ENCODE results near the gene KCNMA1.

Gene KCNMA1

GRCh38 chr10:77187376-77187999 is 450.1 kb downstream of the KCNMA1 start:
- H4K8ac ChIP-seq (ENCODE audit: low read depth, low read length), result no peak overlapping the region

GRCh38 chr10:77186936-77187335 is 450.7 kb downstream of the KCNMA1 start:
- Histone ChIP-seq H3K27ac (replicated peaks; ENCODE audit: low read length) (no peak overlapping the region), H3K4me2 (ENCODE audit: insufficient read depth, low read length, poor library complexity, severe bottlenecking) (no peak overlapping the region)

More at GRCh38 chr10:77187376-77187999, 450.1 kb downstream of the KCNMA1 start:
- H3K14ac ChIP-seq (ENCODE audit: low read length), result no peak overlapping the region
- H4K91ac ChIP-seq (ENCODE audit: low read depth, low read length, poor library complexity), result no peak overlapping the region
- H3K27ac ChIP-seq (replicated peaks; ENCODE audit: low read length), result no peak overlapping the region
- H2BK12ac ChIP-seq (ENCODE audit: low read length), result no peak overlapping the region
- H3K4me2 ChIP-seq (ENCODE audit: insufficient read depth, low read length, poor library complexity, severe bottlenecking), result no peak overlapping the region
- no peak for DNase-seq (ENCODE audit: low spot score)
- H2BK120ac ChIP-seq (ENCODE audit: low read depth, low read length), result no peak overlapping the region
- H3K4me1 ChIP-seq (ENCODE audit: control insufficient read depth in 2 of 2, insufficient read depth in 1 of 2, low read depth in 1 of 2, low read length in 2 of 2), result no peaks in the 10 kb centered on the region
- no CpG with 5 or more reads among the region's 9 CpGs for WGBS, 2 donors (ENCODE audit: extremely low coverage in 2 of 2, insufficient read length in 2 of 2, insufficient replicate concordance in 1 of 2)
- no peak overlapping the region for H3K18ac ChIP-seq (ENCODE audit: low read length)
- H3K9me3 ChIP-seq (replicated peaks in 1 of 2; ENCODE audit: control insufficient read depth in 2 of 2, insufficient read depth in 1 of 2, low read depth in 1 of 2, low read length in 2 of 2), result no peaks in the 10 kb centered on the region
- H3K79me1 ChIP-seq (ENCODE audit: low read depth, low read length), result no peaks in the 10 kb centered on the region
- no peaks in the 10 kb centered on the region for H3K27me3 ChIP-seq (ENCODE audit: control insufficient read depth in 3 of 3, insufficient read depth in 3 of 3, low read depth in 1 of 3, low read length in 3 of 3)
- no peak overlapping the region for H3K23ac ChIP-seq (ENCODE audit: low read depth, low read length, poor library complexity)
- no peak overlapping the region for H2AK5ac ChIP-seq (ENCODE audit: low read depth, low read length)
- H2AFZ ChIP-seq (ENCODE audit: low read length), result no peak overlapping the region
- no peak overlapping the region for H2BK15ac ChIP-seq (ENCODE audit: low read length)
- H3K4me3 ChIP-seq (ENCODE audit: low read length in 2 of 2), result no peak overlapping the region
- no peaks in the 10 kb centered on the region for H3K36me3 ChIP-seq (replicated peaks in 1 of 2; ENCODE audit: control insufficient read depth in 2 of 2, insufficient read depth in 2 of 2, low read length in 2 of 2)
- no peak overlapping the region for H2BK5ac ChIP-seq (ENCODE audit: low read length)
- no peak overlapping the region for H3K4ac ChIP-seq (ENCODE audit: low read length)
- H3K9ac ChIP-seq (ENCODE audit: low read depth, low read length, poor library complexity), result no peak overlapping the region

GRCh38 chr10:77185696-77186095 is 451.9 kb downstream of the KCNMA1 start:
- Histone ChIP-seq H3K23ac (ENCODE audit: low read depth, low read length, poor library complexity) (no peak overlapping the region), H3K79me1 (ENCODE audit: low read depth, low read length) (no peaks in the 10 kb centered on the region), H3K36me3 (replicated peaks in 1 of 2; ENCODE audit: control insufficient read depth in 2 of 2, insufficient read depth in 2 of 2, low read length in 2 of 2) (no peaks in the 10 kb centered on the region), H3K27ac (replicated peaks; ENCODE audit: low read length) (no peak overlapping the region), H2BK12ac (ENCODE audit: low read length) (no peak overlapping the region), H2BK15ac (ENCODE audit: low read length) (no peak overlapping the region), H3K9ac (ENCODE audit: low read depth, low read length, poor library complexity) (no peak overlapping the region), H3K4ac (ENCODE audit: low read length) (no peak overlapping the region), H2BK120ac (ENCODE audit: low read depth, low read length) (no peak overlapping the region), H3K18ac (ENCODE audit: low read length) (no peak overlapping the region), H3K4me1 (ENCODE audit: control insufficient read depth in 2 of 2, insufficient read depth in 1 of 2, low read depth in 1 of 2, low read length in 2 of 2) (no peaks in the 10 kb centered on the region), H3K4me3 (ENCODE audit: low read length in 2 of 2) (no peak overlapping the region), H3K27me3 (ENCODE audit: control insufficient read depth in 3 of 3, insufficient read depth in 3 of 3, low read depth in 1 of 3, low read length in 3 of 3) (no peaks in the 10 kb centered on the region), H3K9me3 (replicated peaks in 1 of 2; ENCODE audit: control insufficient read depth in 2 of 2, insufficient read depth in 1 of 2, low read depth in 1 of 2, low read length in 2 of 2) (no peaks in the 10 kb centered on the region), H3K4me2 (ENCODE audit: insufficient read depth, low read length, poor library complexity, severe bottlenecking) (no peak overlapping the region), H4K91ac (ENCODE audit: low read depth, low read length, poor library complexity) (no peak overlapping the region), H2AK5ac (ENCODE audit: low read depth, low read length) (no peak overlapping the region), H4K8ac (ENCODE audit: low read depth, low read length) (no peak overlapping the region), H2BK5ac (ENCODE audit: low read length) (no peak overlapping the region), H3K14ac (ENCODE audit: low read length) (no peak overlapping the region), H2AFZ (ENCODE audit: low read length) (no peak overlapping the region)
- DNase-seq (ENCODE audit: low spot score), result no peak
- no CpG with 5 or more reads among the region's 2 CpGs for WGBS, 2 donors (ENCODE audit: extremely low coverage in 2 of 2, insufficient read length in 2 of 2, insufficient replicate concordance in 1 of 2)

More at GRCh38 chr10:77186936-77187335, 450.7 kb downstream of the KCNMA1 start:
- Histone ChIP-seq H3K18ac (ENCODE audit: low read length) (no peak overlapping the region), H3K23ac (ENCODE audit: low read depth, low read length, poor library complexity) (no peak overlapping the region), H3K4ac (ENCODE audit: low read length) (no peak overlapping the region), H2AFZ (ENCODE audit: low read length) (no peak overlapping the region), H3K9ac (ENCODE audit: low read depth, low read length, poor library complexity) (no peak overlapping the region), H2AK5ac (ENCODE audit: low read depth, low read length) (no peak overlapping the region), H2BK5ac (ENCODE audit: low read length) (no peak overlapping the region), H3K14ac (ENCODE audit: low read length) (no peak overlapping the region), H2BK12ac (ENCODE audit: low read length) (no peak overlapping the region), H3K79me1 (ENCODE audit: low read depth, low read length) (no peaks in the 10 kb centered on the region), H4K8ac (ENCODE audit: low read depth, low read length) (no peak overlapping the region), H2BK15ac (ENCODE audit: low read length) (no peak overlapping the region), H3K27me3 (ENCODE audit: control insufficient read depth in 3 of 3, insufficient read depth in 3 of 3, low read depth in 1 of 3, low read length in 3 of 3) (no peaks in the 10 kb centered on the region), H2BK120ac (ENCODE audit: low read depth, low read length) (no peak overlapping the region), H3K4me3 (ENCODE audit: low read length in 2 of 2) (no peak overlapping the region), H4K91ac (ENCODE audit: low read depth, low read length, poor library complexity) (no peak overlapping the region), H3K4me1 (ENCODE audit: control insufficient read depth in 2 of 2, insufficient read depth in 1 of 2, low read depth in 1 of 2, low read length in 2 of 2) (no peaks in the 10 kb centered on the region), H3K36me3 (replicated peaks in 1 of 2; ENCODE audit: control insufficient read depth in 2 of 2, insufficient read depth in 2 of 2, low read length in 2 of 2) (no peaks in the 10 kb centered on the region), H3K9me3 (replicated peaks in 1 of 2; ENCODE audit: control insufficient read depth in 2 of 2, insufficient read depth in 1 of 2, low read depth in 1 of 2, low read length in 2 of 2) (no peaks in the 10 kb centered on the region)
- DNase-seq (ENCODE audit: low spot score), result no peak
- WGBS, 2 donors (ENCODE audit: extremely low coverage in 2 of 2, insufficient read length in 2 of 2, insufficient replicate concordance in 1 of 2), result no CpG with 5 or more reads among the region's 3 CpGs

GRCh38 chr10:77182803-77183202 is 454.8 kb downstream of the KCNMA1 start:
- WGBS, 2 donors (ENCODE audit: extremely low coverage in 2 of 2, insufficient read length in 2 of 2, insufficient replicate concordance in 1 of 2), result no CpG with 5 or more reads among the region's 1 CpG
- no peak overlapping the region for H2BK12ac ChIP-seq (ENCODE audit: low read length)
- no peak overlapping the region for H3K18ac ChIP-seq (ENCODE audit: low read length)
- no peak overlapping the region for H3K23ac ChIP-seq (ENCODE audit: low read depth, low read length, poor library complexity)
- H2BK120ac ChIP-seq (ENCODE audit: low read depth, low read length), result no peak overlapping the region
- no peaks in the 10 kb centered on the region for H3K79me1 ChIP-seq (ENCODE audit: low read depth, low read length)
- H2BK5ac ChIP-seq (ENCODE audit: low read length), result no peak overlapping the region
- no peak overlapping the region for H3K9ac ChIP-seq (ENCODE audit: low read depth, low read length, poor library complexity)
- H3K4me2 ChIP-seq (ENCODE audit: insufficient read depth, low read length, poor library complexity, severe bottlenecking), result no peak overlapping the region
- no peak overlapping the region for H2BK15ac ChIP-seq (ENCODE audit: low read length)
- H3K4ac ChIP-seq (ENCODE audit: low read length), result no peak overlapping the region
- DNase-seq (ENCODE audit: low spot score), result no peak
- H3K9me3 ChIP-seq (replicated peaks in 1 of 2; ENCODE audit: control insufficient read depth in 2 of 2, insufficient read depth in 1 of 2, low read depth in 1 of 2, low read length in 2 of 2), result no peaks in the 10 kb centered on the region
- no peak overlapping the region for H3K4me3 ChIP-seq (ENCODE audit: low read length in 2 of 2)
- peaks cover 0 to 2% of the 10 kb centered on the region in 2 donors for H3K4me1 ChIP-seq (ENCODE audit: control insufficient read depth in 2 of 2, insufficient read depth in 1 of 2, low read depth in 1 of 2, low read length in 2 of 2)
- H3K14ac ChIP-seq (ENCODE audit: low read length), result no peak overlapping the region
- H3K36me3 ChIP-seq (replicated peaks in 1 of 2; ENCODE audit: control insufficient read depth in 2 of 2, insufficient read depth in 2 of 2, low read length in 2 of 2), result no peaks in the 10 kb centered on the region
- no peak overlapping the region for H4K91ac ChIP-seq (ENCODE audit: low read depth, low read length, poor library complexity)
- no peaks in the 10 kb centered on the region for H3K27me3 ChIP-seq (ENCODE audit: control insufficient read depth in 3 of 3, insufficient read depth in 3 of 3, low read depth in 1 of 3, low read length in 3 of 3)
- no peak overlapping the region for H4K8ac ChIP-seq (ENCODE audit: low read depth, low read length)
- H2AK5ac ChIP-seq (ENCODE audit: low read depth, low read length), result no peak overlapping the region
- H2AFZ ChIP-seq (ENCODE audit: low read length), result no peak overlapping the region
- no peak overlapping the region for H3K27ac ChIP-seq (replicated peaks; ENCODE audit: low read length)

All from neuronal stem cell (in vitro differentiated cells).